NCI-H1694 (cell line): Measurements from ENCODE around the gene DDX24.

Source experiments
- DNase-seq: peaks from one replicate; lab custom pipeline; 2025; lab: John Stamatoyannopoulos, UW

DDX24 gene

GRCh38 chr14:94010625-94011024 is 70.4 kb downstream of the DDX24 start:
- no peak for DNase-seq

GRCh38 chr14:94009767-94010166 is 71.2 kb downstream of the DDX24 start:
- DNase-seq = no peak

DNA sequence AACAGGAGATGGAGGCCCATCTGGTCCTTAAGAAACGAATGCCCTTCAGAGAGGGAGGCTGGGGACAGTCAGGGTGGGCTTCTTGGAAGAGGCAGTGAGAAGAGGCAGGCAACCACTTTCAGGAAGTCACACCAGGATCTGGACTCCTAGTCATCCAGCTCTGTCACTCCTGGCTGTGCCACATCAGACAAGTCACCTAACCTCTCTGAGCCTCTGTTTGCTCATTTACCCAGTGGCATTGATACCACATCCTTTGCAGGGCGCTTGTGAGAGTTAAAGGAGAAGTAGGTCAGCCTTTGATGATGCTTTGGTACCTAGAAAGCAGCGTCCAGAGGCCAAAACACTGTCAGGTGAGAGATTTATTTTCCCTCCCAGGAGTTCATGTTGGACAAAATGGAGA is 72.8 kb downstream of the DDX24 start:
- DNase-seq = no peak

DNA sequence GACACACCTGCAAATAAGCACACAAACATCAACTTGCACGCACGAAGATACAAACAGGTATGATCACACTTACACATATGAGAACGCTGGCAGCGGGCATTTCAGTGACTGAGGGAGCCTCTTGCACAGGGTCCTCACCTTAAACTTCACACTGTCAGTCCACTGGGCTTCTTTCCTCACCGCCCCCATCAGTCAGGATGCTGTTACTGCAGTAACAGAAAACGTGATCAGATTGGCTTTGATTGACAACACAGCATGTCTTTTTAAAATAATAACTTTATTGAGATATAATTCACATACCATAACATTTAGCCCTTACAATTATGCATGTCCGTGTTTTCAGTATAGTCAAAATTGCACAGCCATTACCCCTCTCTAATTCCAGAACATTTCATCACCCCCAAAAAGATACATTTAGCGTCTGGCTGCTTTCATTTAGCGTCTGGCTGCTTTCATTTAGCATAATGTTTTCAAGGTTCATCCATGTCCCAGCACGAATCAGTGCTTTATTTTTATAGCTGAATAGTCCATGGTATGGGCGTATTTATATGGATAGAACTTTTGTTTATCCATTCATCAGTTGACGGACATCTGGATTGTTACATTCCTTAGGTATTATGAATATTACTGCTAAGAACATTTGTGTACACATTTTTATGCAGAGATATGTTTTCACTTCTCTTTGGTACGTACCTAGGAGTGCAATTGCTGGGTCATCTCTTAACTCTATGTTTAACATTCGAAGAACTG is 75.5 kb downstream of the DDX24 start:
- DNase-seq = no peak

DNA sequence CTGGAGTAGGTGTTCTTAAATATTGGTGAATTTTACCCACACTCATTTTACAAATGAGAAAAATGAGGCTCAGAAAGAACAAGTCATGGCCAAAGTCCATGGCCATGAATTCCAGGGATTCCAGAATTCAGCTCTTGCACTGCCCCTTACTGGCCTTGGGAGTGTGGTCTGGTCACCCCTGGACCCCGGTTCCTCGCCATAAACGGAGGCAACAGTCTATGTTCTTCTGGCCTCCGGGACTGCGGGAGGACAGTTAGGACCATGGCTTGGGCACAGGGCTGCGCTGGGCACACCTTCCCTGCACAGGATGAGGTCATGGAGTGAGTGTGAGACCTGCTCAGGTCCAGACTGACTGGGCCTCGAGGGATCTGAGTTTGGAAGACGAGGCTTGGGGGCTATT is 77.0 kb downstream of the DDX24 start:
- no peak for DNase-seq

DNA sequence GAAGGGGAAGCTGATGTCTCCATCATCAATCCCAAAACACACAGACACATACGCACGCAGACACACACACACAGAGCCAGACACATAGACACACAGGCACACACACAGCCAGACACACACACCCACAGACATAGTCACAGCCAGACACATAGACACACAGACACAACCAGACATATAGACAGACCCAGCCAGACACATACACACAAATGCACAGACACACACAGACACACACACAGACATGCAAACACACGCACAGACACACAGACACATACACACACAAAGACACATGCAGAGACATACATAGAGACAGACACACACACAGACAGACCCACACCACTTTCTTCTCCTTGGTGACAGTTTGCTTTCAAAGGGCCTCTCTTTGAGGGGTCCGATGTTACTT is 77.6 kb downstream of the DDX24 start:
- no peak for DNase-seq

DNA sequence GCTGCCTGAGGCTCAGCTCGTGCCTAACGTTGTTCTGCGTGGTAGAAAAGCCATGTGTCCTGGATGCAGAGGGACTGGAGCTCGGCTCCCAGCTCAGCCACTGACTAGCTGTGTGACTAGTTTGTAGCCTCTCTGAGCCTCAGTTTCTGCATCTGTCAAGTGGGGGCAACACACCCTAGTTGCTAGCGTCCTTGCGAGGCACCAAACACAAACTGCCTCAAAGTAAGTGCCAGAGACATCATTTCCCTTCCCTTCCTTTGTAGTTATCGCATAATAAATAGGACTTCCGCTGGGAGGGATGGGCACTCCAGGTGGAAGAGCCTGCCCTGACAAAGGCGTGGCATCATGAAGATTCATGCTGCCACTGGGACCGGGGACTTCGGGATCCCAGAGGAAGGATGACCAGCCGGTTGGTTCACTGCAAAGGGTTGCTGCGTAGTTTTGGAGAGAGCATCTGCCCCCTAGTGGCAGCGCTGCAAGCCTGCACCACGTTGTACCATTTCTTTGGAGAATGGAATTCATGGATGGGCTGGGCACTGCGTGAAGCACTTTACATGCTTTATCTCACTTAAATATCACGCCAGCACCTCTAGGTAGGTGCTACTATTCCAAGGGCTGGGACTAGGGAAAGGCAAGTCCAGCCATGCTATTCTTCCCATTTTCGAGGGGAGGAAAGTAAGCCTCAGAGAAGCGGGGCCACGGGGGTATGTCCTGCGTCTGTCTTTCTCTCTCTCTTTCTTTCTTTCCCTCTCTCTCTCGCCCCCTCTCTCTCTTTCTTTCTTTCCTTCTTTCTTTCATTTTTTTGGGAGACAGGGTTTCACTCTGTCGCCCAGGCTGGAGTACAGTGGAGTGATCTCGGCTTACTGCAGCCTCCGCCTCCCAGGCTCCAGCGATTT is 79.3 kb downstream of the DDX24 start:
- peak; percentile 90 for DNase-seq

DNA sequence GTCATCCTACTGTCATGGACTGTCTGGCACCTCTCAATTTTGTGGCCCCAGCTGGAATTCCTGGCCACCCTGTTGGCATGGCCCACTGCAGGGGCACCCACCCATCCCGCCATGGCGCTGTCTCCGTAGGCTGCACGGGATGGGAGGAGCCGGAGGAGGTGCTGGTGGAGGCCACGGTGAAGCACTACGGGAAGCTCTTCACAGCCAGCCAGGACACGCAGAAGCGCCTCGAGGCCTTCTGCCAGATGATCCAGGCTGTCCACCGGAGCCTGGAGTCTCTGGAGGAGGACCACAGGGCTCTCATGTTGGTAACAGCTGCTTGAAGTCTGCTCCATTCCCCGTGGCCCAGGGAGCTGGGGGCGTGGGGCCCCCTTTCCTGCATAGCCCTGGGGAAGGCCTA is 80.0 kb downstream of the DDX24 start:
- no peak for DNase-seq

- DNase-seq = no peak
These were observed 80.7 kb downstream of the DDX24 start for GRCh38 chr14:94000267-94000666.

DNA sequence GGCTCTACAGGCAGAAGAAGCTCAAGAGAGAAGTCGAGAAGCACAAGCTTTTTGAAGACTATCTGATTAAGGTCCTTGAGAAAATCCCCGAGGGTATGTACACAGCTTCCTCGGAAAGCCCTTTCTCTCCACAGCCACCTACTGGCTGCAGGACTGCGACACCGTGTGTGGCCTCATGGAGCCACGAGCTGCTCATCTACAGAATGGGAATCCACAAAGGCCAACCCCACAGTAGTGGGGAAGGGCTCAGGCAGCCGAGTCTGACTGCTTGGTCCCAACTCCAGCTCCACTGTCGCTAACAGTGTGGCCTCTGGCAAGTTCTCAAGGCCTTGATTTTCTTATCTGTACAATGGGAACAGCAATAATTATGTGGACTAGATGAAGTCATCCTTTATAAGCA is 81.4 kb downstream of the DDX24 start:
- DNase-seq = no peak

- DNase-seq = no peak
These were observed 82.1 kb downstream of the DDX24 start for GRCh38 chr14:93998871-93999403.
